Transverse colon (tissue), 4 donors: Measurements from ENCODE around the gene RTN4RL1. TPM values are rescaled to one million over a fixed set of nuclear protein-coding genes. Genes with fewer than 3 reads are reported as not detected.

Experiments used
- DNase-seq: peaks from one replicate; pipeline ENCODE4 v3.0.0-alpha.2; 2019
- H3K27ac ChIP-seq, 4 donors: fragments of 200-600 bp; sonication (generic); 2 replicates each; pipeline ENCODE4 v1.5.1; 2016 to 2018; ENCODE audit warnings: inconsistent platforms in 4 of 4
- H3K27me3 ChIP-seq: fragments of 200-600 bp; sonication (generic); 2 replicates; pipeline ENCODE4 v1.5.1; 2017; ENCODE audit warnings: inconsistent platforms
- H3K36me3 ChIP-seq, 4 donors: fragments of 200-600 bp; sonication (generic); 2 replicates each; pipeline ENCODE4 v1.5.1; 2017 to 2019; ENCODE audit warnings: inconsistent platforms in 4 of 4
- H3K4me1 ChIP-seq, 4 donors: fragments of 200-600 bp; sonication (generic); 2 replicates each; pipeline ENCODE4 v1.5.1; 2017 to 2020; ENCODE audit warnings: inconsistent platforms in 4 of 4
- H3K4me3 ChIP-seq, 4 donors: fragments of 200-600 bp; sonication (generic); 1 replicate in 1 of 4; 2 replicates in 3 of 4; pipeline versions ENCODE4 v1.5.1 to v1.6.1; 2017 to 2019; ENCODE audit warnings: inconsistent platforms in 4 of 4
- H3K9me3 ChIP-seq, 2 donors: fragments of 200-600 bp; sonication (generic); 2 replicates each; pipeline ENCODE4 v1.5.1; 2017 to 2019; ENCODE audit warnings: inconsistent platforms in 2 of 2
- EP300 ChIP-seq: sonication (generic); formaldehyde crosslinking; IDR thresholded peaks from one replicate; pipeline ENCODE4 v1.6.1; 2017; ENCODE audit warnings: antibody characterized with exemption, low read depth
- POLR2A ChIP-seq: fragments of 450-650 bp; IDR thresholded peaks from one replicate; pipeline ENCODE4 v1.6.1; 2016; ENCODE audit warnings: antibody characterized with exemption, mild to moderate bottlenecking, moderate library complexity
- POLR2AphosphoS5 ChIP-seq, 3 donors: sonication (generic); formaldehyde crosslinking; IDR thresholded peaks; one replicate each; pipeline ENCODE4 v1.6.1; 2016; ENCODE audit warnings: antibody characterized with exemption in 3 of 3
- WGBS, 2 donors: methylation state at CpG; one replicate each; pipeline ENCODE4 v1.1.5; 2018; ENCODE audit warnings: low coverage in 1 of 2; 5-methylcytosine and 5-hydroxymethylcytosine counted together
- in situ Hi-C, 4 donors: fragments of 200-750 bp; cut with MboI; loops; one replicate each; pipeline versions ENCODE4 v1.15.0 to v1.15.1; 2017; ENCODE audit warnings: low sequenced_read_pairs in 3 of 4, low pct_ligation_motif_present in 1 of 4, low pct_unique_long_range_greater_than_20kb in 1 of 4
- intact Hi-C: fragments of 100-400 bp; cut with DNase I; formaldehyde crosslinking; loops from one replicate; pipeline ENCODE4 v1.15.1; 2023; ENCODE audit warnings: low total_unique reads
- small RNA-seq, 4 donors: library from RNA; depleted of rRNA; stranded (forward); fragments of <200 nt; gene quantifications; one replicate each; pipeline ENCODE3, GENCODE V24; 2016
- total RNA-seq, 4 donors: library from RNA; depleted of rRNA; stranded (reverse); fragments of >200 nt; gene quantifications; one replicate each; pipeline ENCODE4 v1.1.0, GENCODE V29; 2016
- TF ChIP-seq, protein P1 (sequence below), 5 experiments: fragments of 200-600 bp in 3 of 5; fragments of 450-650 bp in 2 of 5; sonication (generic) in 3 of 5; IDR thresholded peaks; 1 replicate in 2 of 5; 2 replicates in 3 of 5; pipeline ENCODE4 v1.5.1; 2016 to 2017; ENCODE audit warnings: antibody characterized with exemption in 5 of 5, inconsistent platforms in 3 of 5, mild to moderate bottlenecking in 2 of 5, moderate library complexity in 1 of 5

RTN4RL1 gene
- total RNA-seq, 4 donors from 2014 or later, result 0.27 to 0.60 (median 0.48) TPM; not detected in 1

DNA sequence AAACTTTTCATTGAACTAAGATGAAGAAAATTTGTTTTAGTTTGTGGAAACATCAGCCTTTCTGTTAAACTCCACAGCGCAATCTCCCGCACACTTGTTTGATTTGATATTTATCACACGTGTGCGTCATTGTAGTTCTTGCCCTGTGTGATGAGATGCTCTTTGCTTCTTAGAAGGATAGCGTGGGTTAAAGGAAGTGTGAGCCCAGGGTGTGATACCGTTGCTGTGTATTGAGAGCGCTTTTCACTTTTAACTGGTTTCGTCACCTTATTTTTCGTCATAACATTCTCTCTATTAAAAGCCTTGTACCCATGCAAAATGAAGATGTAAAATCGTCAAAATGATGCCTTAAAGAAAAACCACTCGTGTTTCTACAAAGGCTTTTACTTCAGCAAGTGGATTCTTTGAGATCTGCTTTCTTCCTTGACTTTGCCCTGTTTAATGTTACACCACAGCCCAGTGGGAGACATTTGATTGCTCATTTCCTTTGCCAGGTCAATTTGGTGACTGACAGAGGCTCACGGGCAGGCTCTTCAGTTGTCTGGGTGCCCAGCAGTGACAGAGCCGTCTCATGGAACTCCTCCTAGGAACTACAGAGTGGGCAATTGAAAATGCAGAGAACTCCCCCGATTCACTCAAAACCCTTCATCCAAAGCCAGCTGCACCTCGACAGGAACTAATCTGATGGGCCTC is 134.2 kb downstream of the RTN4RL1 start:
- intact Hi-C loops (no loop called here), in situ Hi-C loops (loop anchor here in 1 of 4 donors (25.0 kb wide), 1 partner anchor 396 kb away; no protein-coding TSS in a partner anchor)
- WGBS, 2 donors, result 78 to 86% methylated on average over 10 to 15 of the region's 15 CpGs
- no peaks in the 10 kb centered on the region for H3K9me3 ChIP-seq
- no peak for DNase-seq
- TF ChIP-seq POLR2AphosphoS5 (IDR thresholded peaks at IDR 0.05), result no peak
- no peak for TF ChIP-seq POLR2A
- TF ChIP-seq EP300, result no peak
- TF ChIP-seq, protein P1, sequence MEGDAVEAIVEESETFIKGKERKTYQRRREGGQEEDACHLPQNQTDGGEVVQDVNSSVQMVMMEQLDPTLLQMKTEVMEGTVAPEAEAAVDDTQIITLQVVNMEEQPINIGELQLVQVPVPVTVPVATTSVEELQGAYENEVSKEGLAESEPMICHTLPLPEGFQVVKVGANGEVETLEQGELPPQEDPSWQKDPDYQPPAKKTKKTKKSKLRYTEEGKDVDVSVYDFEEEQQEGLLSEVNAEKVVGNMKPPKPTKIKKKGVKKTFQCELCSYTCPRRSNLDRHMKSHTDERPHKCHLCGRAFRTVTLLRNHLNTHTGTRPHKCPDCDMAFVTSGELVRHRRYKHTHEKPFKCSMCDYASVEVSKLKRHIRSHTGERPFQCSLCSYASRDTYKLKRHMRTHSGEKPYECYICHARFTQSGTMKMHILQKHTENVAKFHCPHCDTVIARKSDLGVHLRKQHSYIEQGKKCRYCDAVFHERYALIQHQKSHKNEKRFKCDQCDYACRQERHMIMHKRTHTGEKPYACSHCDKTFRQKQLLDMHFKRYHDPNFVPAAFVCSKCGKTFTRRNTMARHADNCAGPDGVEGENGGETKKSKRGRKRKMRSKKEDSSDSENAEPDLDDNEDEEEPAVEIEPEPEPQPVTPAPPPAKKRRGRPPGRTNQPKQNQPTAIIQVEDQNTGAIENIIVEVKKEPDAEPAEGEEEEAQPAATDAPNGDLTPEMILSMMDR (IDR thresholded peaks at IDR 0.05), result no peak
- H3K4me1 ChIP-seq, result no peaks in the 10 kb centered on the region
- no peak overlapping the region for H3K4me3 ChIP-seq
- H3K36me3 ChIP-seq, result peaks cover 0 to 41% (median 9%) of the 10 kb centered on the region in 4 donors
- H3K27ac ChIP-seq, result no peak overlapping the region
- no peaks in the 10 kb centered on the region for H3K27me3 ChIP-seq

DNA sequence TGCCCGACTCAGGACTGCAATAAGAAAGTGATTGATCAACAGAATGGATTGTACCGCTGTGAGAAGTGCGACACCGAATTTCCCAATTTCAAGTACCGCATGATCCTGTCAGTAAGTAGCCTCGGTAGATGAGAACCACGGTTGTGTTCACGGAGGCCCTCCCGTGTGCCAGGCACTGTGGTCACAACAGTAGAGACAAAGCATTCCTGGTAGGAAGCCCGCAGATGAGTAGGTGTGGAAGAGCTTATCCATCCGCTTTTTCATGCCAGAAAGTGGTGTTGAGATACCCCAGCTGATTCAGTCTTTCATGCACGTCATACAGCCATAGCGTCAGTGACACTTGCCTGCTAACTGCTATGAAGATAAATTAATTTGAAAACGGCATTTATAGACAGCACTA is 136.4 kb downstream of the RTN4RL1 start:
- TF ChIP-seq POLR2AphosphoS5 (IDR thresholded peaks at IDR 0.05) (no peak), EP300 (no peak), POLR2A (no peak)
- TF ChIP-seq, protein P1 (IDR thresholded peaks at IDR 0.05), result no peak

More for the DNA sequence above, 136.4 kb downstream of the RTN4RL1 start:
- Histone ChIP-seq H3K4me3 (no peak overlapping the region), H3K27ac (no peak overlapping the region), H3K27me3 (no peaks in the 10 kb centered on the region), H3K4me1 (no peaks in the 10 kb centered on the region), H3K9me3 (no peaks in the 10 kb centered on the region), H3K36me3 (peaks cover 0 to 61% (median 14%) of the 10 kb centered on the region in 4 donors)
- 93% methylated on average over 3 to 14 of the region's 14 CpGs for WGBS, 2 donors
- intact Hi-C loops (no loop called here), in situ Hi-C loops (loop anchor here in 1 of 4 donors (25.0 kb wide), 1 partner anchor 399 kb away; no protein-coding TSS in a partner anchor)
- DNase-seq, result no peak

Small RNA genes within 50 kb of the gene (small RNA-seq; reads per million reads assigned to genes)
- 0 reads per million in 4 donors for gene AC090617.9
- 6.2 to 37.4 (median 33.1) reads per million in 4 donors for gene MIR132
- 1.8 to 15.7 (median 7.7) reads per million in 4 donors for gene MIR212
- 0 reads per million in 4 donors for gene OVCA2

Other genes starting within 250 kb of the RTN4RL1 start
- 10 to 100 TPM in 2 of 4 donors, 1 to 10 TPM in 2; 4.1 to 14.8 (median 9.0) TPM for gene SMYD4, start 195.4 kb downstream of the RTN4RL1 start, total RNA-seq
- 100 to 1,000 TPM in 1 of 4 donors, 10 to 100 TPM in 2, 1 to 10 TPM in 1; 6.4 to 160 (median 23.9) TPM for gene RPA1, start 195.3 kb downstream of the RTN4RL1 start, total RNA-seq
- 10 to 100 TPM; 32.4 to 88.8 (median 58.9) TPM for gene DPH1, start 4.8 kb upstream of the RTN4RL1 start, total RNA-seq
- 10 to 100 TPM in 3 of 4 donors, 1 to 10 TPM in 1; 5.4 to 73.3 (median 36.9) TPM for gene OVCA2, start 16.7 kb upstream of the RTN4RL1 start, total RNA-seq
- gene HIC1, start 29.8 kb upstream of the RTN4RL1 start, total RNA-seq, result 10 to 100 TPM in 2 of 4 donors, 1 to 10 TPM in 2; 9.1 to 32.5 (median 14.7) TPM